Panc1 (cell line): ENCODE results near the gene NRM.

Source experiments
- CTCF ChIP-seq: fragments of 450-650 bp; IDR thresholded peaks from 2 replicates; pipeline ENCODE4 v1.5.1; 2017; ENCODE audit warnings: mild to moderate bottlenecking
- POLR2AphosphoS5 ChIP-seq: IDR thresholded peaks from 2 replicates; pipeline ENCODE4 v1.6.1; 2012; ENCODE audit warnings: mild to moderate bottlenecking, low read depth, low read length, moderate library complexity
- SIN3A ChIP-seq: IDR thresholded peaks from 2 replicates; pipeline ENCODE4 v1.6.1; 2012; ENCODE audit warnings: low read depth, mild to moderate bottlenecking, low read length, moderate library complexity, borderline replicate concordance; ENCODE audit not compliant: insufficient read depth
- TF ChIP-seq, protein P1 (sequence below), 2 experiments: IDR thresholded peaks; 2 replicates each; pipeline ENCODE4 v1.6.1; 2011 to 2012; ENCODE audit warnings: low read depth in 2 of 2, control low read depth in 1 of 2, low read length in 1 of 2, mild to moderate bottlenecking in 1 of 2, moderate library complexity in 1 of 2; ENCODE audit not compliant: insufficient read depth in 1 of 2

DNA sequence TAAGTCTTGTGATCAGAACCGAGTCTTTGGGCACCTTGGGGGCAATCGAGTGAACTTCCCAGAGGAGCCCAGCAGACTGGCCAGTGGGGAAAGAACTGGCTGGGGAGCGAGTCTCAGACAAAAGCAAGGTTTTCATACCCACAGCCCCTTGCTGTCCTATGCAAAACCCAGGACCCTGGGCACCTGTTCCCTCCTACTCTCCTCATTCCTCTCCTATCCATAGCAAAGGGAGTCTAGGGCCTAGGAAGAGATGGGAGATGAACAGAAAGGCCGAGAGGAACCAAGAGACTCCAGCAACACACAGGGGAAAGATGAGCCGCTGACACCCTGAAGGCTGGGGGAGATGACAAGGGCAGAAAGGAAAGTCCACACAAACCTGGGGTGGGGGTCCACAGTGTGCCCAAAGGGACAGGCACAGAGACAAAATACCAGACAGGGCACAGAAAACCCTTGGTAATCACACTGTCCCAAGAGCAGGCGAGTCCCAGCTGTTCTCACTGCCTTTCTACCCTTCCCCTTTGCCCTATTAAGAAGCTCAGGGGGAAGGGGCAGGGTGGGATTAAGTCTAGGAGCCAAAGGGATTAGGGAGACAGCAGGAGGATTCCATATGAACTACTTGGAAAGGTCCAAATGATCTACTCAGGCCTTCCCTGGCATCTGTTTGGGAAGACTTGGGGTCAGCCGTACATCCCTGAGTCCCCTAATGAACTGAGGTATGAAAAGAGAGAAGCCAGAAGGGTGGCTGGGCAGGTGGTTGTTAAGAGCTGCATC is 10.8 kb downstream of the NRM start:
- no peak for TF ChIP-seq CTCF
- TF ChIP-seq POLR2AphosphoS5: no peak
- TF ChIP-seq SIN3A: no peak
- TF ChIP-seq, protein P1, sequence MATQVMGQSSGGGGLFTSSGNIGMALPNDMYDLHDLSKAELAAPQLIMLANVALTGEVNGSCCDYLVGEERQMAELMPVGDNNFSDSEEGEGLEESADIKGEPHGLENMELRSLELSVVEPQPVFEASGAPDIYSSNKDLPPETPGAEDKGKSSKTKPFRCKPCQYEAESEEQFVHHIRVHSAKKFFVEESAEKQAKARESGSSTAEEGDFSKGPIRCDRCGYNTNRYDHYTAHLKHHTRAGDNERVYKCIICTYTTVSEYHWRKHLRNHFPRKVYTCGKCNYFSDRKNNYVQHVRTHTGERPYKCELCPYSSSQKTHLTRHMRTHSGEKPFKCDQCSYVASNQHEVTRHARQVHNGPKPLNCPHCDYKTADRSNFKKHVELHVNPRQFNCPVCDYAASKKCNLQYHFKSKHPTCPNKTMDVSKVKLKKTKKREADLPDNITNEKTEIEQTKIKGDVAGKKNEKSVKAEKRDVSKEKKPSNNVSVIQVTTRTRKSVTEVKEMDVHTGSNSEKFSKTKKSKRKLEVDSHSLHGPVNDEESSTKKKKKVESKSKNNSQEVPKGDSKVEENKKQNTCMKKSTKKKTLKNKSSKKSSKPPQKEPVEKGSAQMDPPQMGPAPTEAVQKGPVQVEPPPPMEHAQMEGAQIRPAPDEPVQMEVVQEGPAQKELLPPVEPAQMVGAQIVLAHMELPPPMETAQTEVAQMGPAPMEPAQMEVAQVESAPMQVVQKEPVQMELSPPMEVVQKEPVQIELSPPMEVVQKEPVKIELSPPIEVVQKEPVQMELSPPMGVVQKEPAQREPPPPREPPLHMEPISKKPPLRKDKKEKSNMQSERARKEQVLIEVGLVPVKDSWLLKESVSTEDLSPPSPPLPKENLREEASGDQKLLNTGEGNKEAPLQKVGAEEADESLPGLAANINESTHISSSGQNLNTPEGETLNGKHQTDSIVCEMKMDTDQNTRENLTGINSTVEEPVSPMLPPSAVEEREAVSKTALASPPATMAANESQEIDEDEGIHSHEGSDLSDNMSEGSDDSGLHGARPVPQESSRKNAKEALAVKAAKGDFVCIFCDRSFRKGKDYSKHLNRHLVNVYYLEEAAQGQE (IDR thresholded peaks at IDR 0.05; ENCODE audit: insufficient read depth in 1 of 2, low read depth in 2 of 2, low read length in 1 of 2): no peak
